Caco-2 (cell line): ENCODE results near the gene GON7. TPM values are rescaled to one million over a fixed set of nuclear protein-coding genes. Genes with fewer than 3 reads are reported as not detected.

ENCODE experiments used
- BruUV-seq: library from RNA; stranded (reverse); fragments of 400-500 nt; replicated peaks from 2 replicates; lab custom pipeline; 2021; lab: Mats Ljungman, UMichigan
- CTCF ChIA-PET: fragments of 300-600 bp; sonication (Branson Sonifier 250); formaldehyde crosslinking; loops from one replicate; lab custom pipeline; 2022; ENCODE audit warnings: antibody characterized with exemption; lab: Charles Lee
- POLR2A ChIA-PET: fragments of 300-600 bp; sonication (Branson Sonifier 250); formaldehyde crosslinking; loops from one replicate; lab custom pipeline; 2022; ENCODE audit warnings: antibody characterized with exemption; lab: Charles Lee
- DNase-seq, 2 experiments: peaks; one replicate each; pipeline versions ENCODE4 v3.0.0 to v3.0.0-alpha.2; 2020 to 2022
- H3K27me3 ChIP-seq: replicated peaks from 2 replicates; pipeline ENCODE4 v1.6.0; 2011; ENCODE audit warnings: low read length; ENCODE audit not compliant: control insufficient read depth, insufficient read depth
- H3K36me3 ChIP-seq: 2 replicates; pipeline ENCODE4 v1.5.1; 2011; ENCODE audit warnings: low read length; ENCODE audit not compliant: control insufficient read depth, insufficient read depth
- H3K4me1 ChIP-seq: fragments of 250-450 bp; sonication (Bioruptor Pico); 2 replicates; pipeline ENCODE4 v1.5.1; 2020; ENCODE audit warnings: mild to moderate bottlenecking
- H3K4me3 ChIP-seq: 2 replicates; pipeline ENCODE4 v1.5.1; 2011; ENCODE audit warnings: low read depth, mild to moderate bottlenecking, control low read depth, low read length
- H3K9me3 ChIP-seq: fragments of 250-450 bp; sonication (Bioruptor Pico); 2 replicates; pipeline ENCODE4 v1.5.1; 2020; ENCODE audit warnings: mild to moderate bottlenecking, moderate library complexity
- H3K27ac Mint-ChIP-seq: one replicate; pipeline ENCODE4 v1.8.0; 2022; ENCODE audit warnings: mixed read lengths; ENCODE audit not compliant: unreplicated experiment
- H3K27me3 Mint-ChIP-seq: one replicate; pipeline ENCODE4 v1.8.0; 2022; ENCODE audit warnings: mixed read lengths; ENCODE audit not compliant: insufficient read depth, unreplicated experiment
- H3K36me3 Mint-ChIP-seq: one replicate; pipeline ENCODE4 v1.8.0; 2022; ENCODE audit warnings: mild to moderate bottlenecking, mixed read lengths; ENCODE audit not compliant: insufficient read depth, unreplicated experiment
- H3K4me1 Mint-ChIP-seq: one replicate; pipeline ENCODE4 v1.8.0; 2022; ENCODE audit warnings: low read depth, mixed read lengths; ENCODE audit not compliant: unreplicated experiment
- H3K4me3 Mint-ChIP-seq: one replicate; pipeline ENCODE4 v1.8.0; 2022; ENCODE audit warnings: mild to moderate bottlenecking, moderate library complexity, mixed read lengths; ENCODE audit not compliant: unreplicated experiment
- H3K9me3 Mint-ChIP-seq: one replicate; pipeline ENCODE4 v1.8.0; 2022; ENCODE audit warnings: mixed read lengths; ENCODE audit not compliant: unreplicated experiment
- CTCF ChIP-seq, 2 experiments: fragments of 200-600 bp in 1 of 2; IDR thresholded peaks; 1 replicate in 1 of 2; 2 replicates in 1 of 2; pipeline versions ENCODE4 v1.5.1 to v1.8.0; 2011 to 2022; ENCODE audit warnings: antibody characterized with exemption in 1 of 2, control low read depth in 1 of 2, inconsistent platforms in 1 of 2, low read depth in 1 of 2, low read length in 1 of 2, mild to moderate bottlenecking in 1 of 2, moderate library complexity in 1 of 2; ENCODE audit not compliant: insufficient read depth in 1 of 2, severe bottlenecking in 1 of 2, unreplicated experiment in 1 of 2
- intact Hi-C: fragments of 100-400 bp; cut with micrococcal nuclease; formaldehyde crosslinking; loops from one replicate; pipeline ENCODE4 v1.10.0; 2022; ENCODE audit not compliant: unreplicated experiment
- total RNA-seq: library from RNA; stranded (reverse); gene quantifications from 2 replicates; pipeline ENCODE4 v1.2.3, GENCODE V29; 2022

Gene GON7
- total RNA-seq, 1 experiment from 2014 or later, result 10.8 TPM

GRCh38 chr14:93207468-93208308, 823 bp upstream of the GON7 start:
- Histone ChIP-seq H3K4me1 (no peaks in the 10 kb centered on the region; the same call in 1 of the 2 replicates), H3K4me3 (peak overlapping the region; percentile 98), H3K36me3 (no peaks in the 10 kb centered on the region), H3K27me3 (no peaks in the 10 kb centered on the region), H3K9me3 (no peaks in the 10 kb centered on the region)
- no peaks in the 10 kb centered on the region for H3K27me3 Mint-ChIP-seq
- H3K9me3 Mint-ChIP-seq, result no peaks in the 10 kb centered on the region
- ChIA-PET POLR2A (interaction anchor here (0.6 to 2.0 kb wide), 3 partner anchors 23 to 93 kb away, joined by 3 to 24 read pairs (median 4); partner anchors contain the start of genes LYSET and MOAP1), CTCF (interaction anchor here (0.6 to 2.2 kb wide), 10 partner anchors 11 to 411 kb away, joined by 3 to 33 read pairs (median 6); partner anchors contain the start of genes LYSET and MOAP1)
- intact Hi-C loops, result loop anchor here (1.0 to 5.0 kb wide), 4 partner anchors 91 to 412 kb away; partner anchors contain the start of gene BTBD7
- DNase-seq, result peak; percentile 64 to 73
- BruUV-seq, result no TSS peak
- no peaks in the 10 kb centered on the region for H3K4me1 Mint-ChIP-seq
- TF ChIP-seq CTCF (IDR thresholded peaks at IDR 0.05; ENCODE audit: insufficient read depth in 1 of 2, low read depth in 1 of 2, low read length in 1 of 2, severe bottlenecking in 1 of 2, unreplicated experiment in 1 of 2), result peak; percentile 20 to 59
- H3K27ac Mint-ChIP-seq, result peak overlapping the region; percentile 97
- H3K4me3 Mint-ChIP-seq, result peak overlapping the region; percentile 72
- peaks cover 17% of the 10 kb centered on the region for H3K36me3 Mint-ChIP-seq

GRCh38 chr14:93201155-93201704, 5.6 kb downstream of the GON7 start:
- Mint-ChIP-seq H3K36me3 (no peaks in the 10 kb centered on the region), H3K4me3 (no peak overlapping the region), H3K4me1 (no peaks in the 10 kb centered on the region), H3K9me3 (no peaks in the 10 kb centered on the region), H3K27ac (no peak overlapping the region), H3K27me3 (no peaks in the 10 kb centered on the region)
- Histone ChIP-seq H3K9me3 (no peaks in the 10 kb centered on the region), H3K36me3 (no peaks in the 10 kb centered on the region), H3K4me3 (no peak overlapping the region), H3K27me3 (no peaks in the 10 kb centered on the region), H3K4me1 (no peaks in the 10 kb centered on the region; the same call in 1 of the 2 replicates)
- no TSS peak for BruUV-seq
- intact Hi-C loops, result no loop called here
- CTCF ChIA-PET, result no interaction called here
- POLR2A ChIA-PET, result interaction anchor here (0.5 kb wide), 1 partner anchor 11 kb away, joined by 3 read pairs; no protein-coding TSS in a partner anchor
- DNase-seq, result no peak
- no peak for TF ChIP-seq CTCF (IDR thresholded peaks at IDR 0.05; ENCODE audit: insufficient read depth in 1 of 2, low read depth in 1 of 2, low read length in 1 of 2, severe bottlenecking in 1 of 2, unreplicated experiment in 1 of 2)

GRCh38 chr14:93200553-93200952, 6.3 kb downstream of the GON7 start:
- H3K27me3 Mint-ChIP-seq, result no peaks in the 10 kb centered on the region
- intact Hi-C loops, result no loop called here
- no peak overlapping the region for H3K4me3 Mint-ChIP-seq
- Histone ChIP-seq H3K4me1 (no peaks in the 10 kb centered on the region), H3K36me3 (no peaks in the 10 kb centered on the region), H3K27me3 (no peaks in the 10 kb centered on the region), H3K4me3 (no peak overlapping the region), H3K9me3 (no peaks in the 10 kb centered on the region)
- no peaks in the 10 kb centered on the region for H3K4me1 Mint-ChIP-seq
- no peak overlapping the region for H3K27ac Mint-ChIP-seq
- POLR2A ChIA-PET, result interaction anchor here (0.5 kb wide), 1 partner anchor 11 kb away, joined by 3 read pairs; no protein-coding TSS in a partner anchor
- peak; percentile 18 to 42 for DNase-seq
- no TSS peak for BruUV-seq
- TF ChIP-seq CTCF (IDR thresholded peaks at IDR 0.05; ENCODE audit: insufficient read depth in 1 of 2, low read depth in 1 of 2, low read length in 1 of 2, severe bottlenecking in 1 of 2, unreplicated experiment in 1 of 2), result no peak
- no peaks in the 10 kb centered on the region for H3K36me3 Mint-ChIP-seq
- CTCF ChIA-PET, result no interaction called here
- H3K9me3 Mint-ChIP-seq, result no peaks in the 10 kb centered on the region
